B cell (primary cell): Measurements from ENCODE around the gene CST7. TPM values are rescaled to one million over a fixed set of nuclear protein-coding genes. Genes with fewer than 3 reads are reported as not detected.

Experiments used
- ATAC-seq: fragments of 200-7000 bp; cut with Tn5 transposase; one replicate; pipeline ENCODE4 v1.10.0; 2021; ENCODE audit warnings: low read depth, mild to moderate bottlenecking, moderate number of reproducible peaks, moderate library complexity
- CTCF ChIA-PET: fragments of 350-600 bp; sonication (Branson Sonifier 250); formaldehyde crosslinking; loops from one replicate; lab custom pipeline; 2021; ENCODE audit warnings: antibody characterized with exemption, inconsistent platforms; lab: Charles Lee
- POLR2A ChIA-PET: fragments of 350-600 bp; sonication (Branson Sonifier 250); formaldehyde crosslinking; loops from one replicate; lab custom pipeline; 2021; ENCODE audit warnings: antibody characterized with exemption; lab: Charles Lee
- DNase-seq: peaks from one replicate; pipeline ENCODE4 v3.0.0; 2013
- H2AFZ ChIP-seq: 2 replicates; pipeline ENCODE4 v1.6.1; 2012; ENCODE audit warnings: mild to moderate bottlenecking, low read depth, low read length; ENCODE audit not compliant: insufficient read depth, poor library complexity, severe bottlenecking
- H3K27ac ChIP-seq, 2 donors: 1 replicate in 1 of 2; 2 replicates in 1 of 2; pipeline ENCODE4 v1.5.1; 2012 to 2013; ENCODE audit warnings: low read length in 2 of 2, mild to moderate bottlenecking in 2 of 2, moderate library complexity in 1 of 2
- H3K27me3 ChIP-seq, 4 experiments: fragments of 200-600 bp in 1 of 4; sonication (generic) in 1 of 4; replicated peaks in 1 of 4; 1 replicate in 2 of 4; 2 replicates in 2 of 4; pipeline versions ENCODE4 v1.6.1 to v1.7.0; 2013 to 2016; ENCODE audit warnings: low read length in 3 of 4, mild to moderate bottlenecking in 2 of 4, mixed read lengths in 1 of 4, moderate library complexity in 1 of 4; ENCODE audit not compliant: insufficient read depth in 4 of 4, control insufficient read depth in 3 of 4; ENCODE audit errors: control extremely low read depth in 1 of 4
- H3K36me3 ChIP-seq, 2 experiments: replicated peaks in 1 of 2; 1 replicate in 1 of 2; 2 replicates in 1 of 2; pipeline versions ENCODE4 v1.6.1 to v1.7.1; 2013; ENCODE audit warnings: low read length in 1 of 2; ENCODE audit not compliant: insufficient read depth in 2 of 2, control insufficient read depth in 1 of 2; ENCODE audit errors: control extremely low read depth in 1 of 2, extremely low read depth in 1 of 2
- H3K4me1 ChIP-seq, 2 donors: fragments of 200-600 bp in 1 of 2; sonication (generic) in 1 of 2; 1 replicate in 1 of 2; 2 replicates in 1 of 2; pipeline versions ENCODE4 v1.5.1 to v1.6.1; 2013 to 2017; ENCODE audit warnings: low read length in 2 of 2; ENCODE audit not compliant: control insufficient read depth in 2 of 2, insufficient read depth in 2 of 2
- H3K4me2 ChIP-seq: replicated peaks from 2 replicates; pipeline ENCODE3; 2012; ENCODE audit warnings: mild to moderate bottlenecking, low read depth, low read length; ENCODE audit not compliant: poor library complexity, severe bottlenecking
- H3K4me3 ChIP-seq, 5 experiments: fragments of 200-600 bp in 1 of 5; sonication (generic) in 1 of 5; 1 replicate in 3 of 5; 2 replicates in 2 of 5; pipeline versions ENCODE4 v1.5.1 to v1.7.0; 2011 to 2016; ENCODE audit warnings: low read length in 4 of 5, mild to moderate bottlenecking in 4 of 5, low read depth in 2 of 5, control low read depth in 1 of 5, moderate library complexity in 1 of 5; ENCODE audit not compliant: insufficient read depth in 1 of 5; ENCODE audit errors: control extremely low read depth in 1 of 5, extremely low read depth in 1 of 5
- H3K79me2 ChIP-seq: fragments of 200-600 bp; sonication (generic); one replicate; pipeline ENCODE4 v1.6.0; 2016; ENCODE audit warnings: low read length; ENCODE audit not compliant: control insufficient read depth, insufficient read depth
- H3K9ac ChIP-seq: fragments of 200-600 bp; sonication (generic); 2 replicates; pipeline ENCODE4 v1.6.1; 2017; ENCODE audit warnings: mild to moderate bottlenecking, low read length, moderate library complexity
- H3K9me3 ChIP-seq, 3 donors: one replicate each; pipeline versions ENCODE4 v1.6.1 to v1.7.1; 2013; ENCODE audit warnings: low read length in 2 of 3; ENCODE audit not compliant: control insufficient read depth in 2 of 3, insufficient read depth in 1 of 3; ENCODE audit errors: control extremely low read depth in 1 of 3
- H4K20me1 ChIP-seq: 2 replicates; pipeline ENCODE4 v1.6.0; 2012; ENCODE audit warnings: mild to moderate bottlenecking, low read length; ENCODE audit not compliant: insufficient read depth, control insufficient read depth, poor library complexity, severe bottlenecking
- H3K27ac Mint-ChIP-seq: one replicate; pipeline ENCODE4 v1.8.0; 2021; ENCODE audit warnings: mixed read lengths
- H3K27me3 Mint-ChIP-seq: one replicate; pipeline ENCODE4 v1.8.0; 2021; ENCODE audit warnings: mixed read lengths
- H3K4me1 Mint-ChIP-seq: one replicate; pipeline ENCODE4 v1.8.0; 2021; ENCODE audit warnings: mixed read lengths
- H3K4me3 Mint-ChIP-seq: one replicate; pipeline ENCODE4 v1.8.0; 2021; ENCODE audit warnings: mixed read lengths
- H3K9me3 Mint-ChIP-seq: one replicate; pipeline ENCODE4 v1.8.0; 2022; ENCODE audit warnings: mixed read lengths; ENCODE audit not compliant: insufficient read depth
- CTCF ChIP-seq: fragments of 200-600 bp; IDR thresholded peaks from one replicate; pipeline ENCODE4 v1.8.0; 2022; ENCODE audit warnings: antibody characterized with exemption, mild to moderate bottlenecking
- EZH2 ChIP-seq: IDR thresholded peaks from 2 replicates; pipeline ENCODE4 v1.6.1; 2012; ENCODE audit warnings: borderline replicate concordance, low read depth, mild to moderate bottlenecking, moderate library complexity, low read length; ENCODE audit not compliant: insufficient read depth, poor library complexity, severe bottlenecking
- WGBS: methylation state at CpG from one replicate; pipeline ENCODE4 v1.1.5; 2013; ENCODE audit warnings: missing lambda C conversion rate; ENCODE audit not compliant: insufficient coverage; 5-methylcytosine and 5-hydroxymethylcytosine counted together
- intact Hi-C: fragments of 100-400 bp; cut with micrococcal nuclease; formaldehyde crosslinking; loops from one replicate; pipeline ENCODE4 v1.10.0; 2022
- polyA plus RNA-seq: library from polyadenylated mRNA; depleted of rRNA; stranded (reverse); fragments of >200 nt; gene quantifications from 2 replicates; pipeline ENCODE4 v1.2.3, GENCODE V29; 2012
- total RNA-seq, 2 donors: library from RNA; stranded (reverse); fragments of 120-200 nt in 1 of 2; gene quantifications; 1 replicate in 1 of 2; 2 replicates in 1 of 2; pipeline versions ENCODE4 v1.2.3 to v1.2.4, GENCODE V29; 2013 to 2022

The CST7 gene
- total and polyA plus RNA-seq, 2 donors (not counting 1 experiment from before 2014, with no cell fraction given): 0.94 to 3.4 TPM

GRCh38 chr20:24913076-24913628, 35.9 kb upstream of the CST7 start:
- no peak overlapping the region for H2AFZ ChIP-seq
- peaks cover 0 to 1% of the 10 kb centered on the region in 2 donors for H3K4me1 ChIP-seq
- Mint-ChIP-seq H3K9me3 (peaks cover 1% of the 10 kb centered on the region), H3K4me1 (no peaks in the 10 kb centered on the region), H3K4me3 (no peak overlapping the region), H3K27ac (no peak overlapping the region), H3K27me3 (peaks cover 7% of the 10 kb centered on the region)
- no peak overlapping the region for H3K27ac ChIP-seq
- 88% methylated on average over 9 of the region's 9 CpGs for WGBS
- intact Hi-C loops: no loop called here
- H3K27me3 ChIP-seq: peaks cover 0 to 7% (median 1%) of the 10 kb centered on the region in 4 experiments
- no peak for ATAC-seq
- no peaks in the 10 kb centered on the region for H3K36me3 ChIP-seq
- ChIA-PET POLR2A (no interaction called here), CTCF (no interaction called here)
- no peak overlapping the region for H3K4me3 ChIP-seq
- no peaks in the 10 kb centered on the region for H4K20me1 ChIP-seq
- H3K4me2 ChIP-seq: no peak overlapping the region
- no peak overlapping the region for H3K9ac ChIP-seq
- no peak for DNase-seq
- no peaks in the 10 kb centered on the region for H3K79me2 ChIP-seq
- H3K9me3 ChIP-seq: peaks cover 0 to 17% (median 2%) of the 10 kb centered on the region in 3 donors
- TF ChIP-seq EZH2: no peak
- TF ChIP-seq CTCF: no peak

GRCh38 chr20:24914388-24915241, 34.5 kb upstream of the CST7 start:
- H3K9ac ChIP-seq: no peak overlapping the region
- H3K36me3 ChIP-seq: no peaks in the 10 kb centered on the region
- DNase-seq: no peak
- no peaks in the 10 kb centered on the region for H3K79me2 ChIP-seq
- WGBS: 85% methylated on average over 6 of the region's 14 CpGs
- H3K4me1 ChIP-seq: peaks cover 0 to 3% of the 10 kb centered on the region in 2 donors
- no peak overlapping the region for H3K4me3 ChIP-seq
- no peaks in the 10 kb centered on the region for H4K20me1 ChIP-seq
- Mint-ChIP-seq H3K27ac (no peak overlapping the region), H3K9me3 (no peaks in the 10 kb centered on the region), H3K4me1 (no peaks in the 10 kb centered on the region), H3K4me3 (no peak overlapping the region), H3K27me3 (peaks cover 19% of the 10 kb centered on the region)
- no peak for ATAC-seq
- H2AFZ ChIP-seq: no peak overlapping the region
- intact Hi-C loops: loop anchor here (5.0 kb wide), 1 partner anchor 752 kb away; no protein-coding TSS in a partner anchor
- ChIA-PET POLR2A (no interaction called here), CTCF (no interaction called here)
- no peak overlapping the region for H3K4me2 ChIP-seq
- peaks cover 0 to 13% (median 2%) of the 10 kb centered on the region in 4 experiments for H3K27me3 ChIP-seq
- no peak overlapping the region for H3K27ac ChIP-seq
- peaks cover 0 to 5% (median 0%) of the 10 kb centered on the region in 3 donors for H3K9me3 ChIP-seq
- TF ChIP-seq CTCF: no peak
- TF ChIP-seq EZH2: no peak
